Heart right ventricle (tissue), 16 donors: ENCODE results near the gene LARP4B. TPM values are rescaled to one million over a fixed set of nuclear protein-coding genes. Genes with fewer than 3 reads are reported as not detected.
A peak's percentile ranks its signal among the peaks of the same experiment; 100 is the strongest.

ENCODE experiments used
- ATAC-seq, 8 donors: fragments of 200-7000 bp; cut with Tn5 transposase; one replicate each; pipeline ENCODE4 v1.9.1; 2020; ENCODE audit warnings: mild to moderate bottlenecking in 8 of 8, moderate library complexity in 8 of 8, moderate number of reproducible peaks in 1 of 8
- DNase-seq, 2 donors: peaks; one replicate each; pipeline ENCODE4 v3.0.0-alpha.2; 2020
- H3K27ac ChIP-seq, 10 donors: fragments of 200-600 bp; sonication (generic) in 2 of 10; one replicate each; pipeline versions ENCODE4 v1.5.0 to v1.8.0; 2020 to 2022; ENCODE audit warnings: mild to moderate bottlenecking in 3 of 10
- H3K27me3 ChIP-seq, 7 donors: fragments of 200-600 bp; one replicate each; pipeline ENCODE4 v1.8.0; 2021 to 2022; ENCODE audit warnings: mild to moderate bottlenecking in 2 of 7
- H3K36me3 ChIP-seq, 9 donors: fragments of 200-600 bp; sonication (generic) in 1 of 9; one replicate each; pipeline versions ENCODE4 v1.5.0 to v1.8.0; 2020 to 2022; ENCODE audit warnings: mild to moderate bottlenecking in 2 of 9
- H3K4me1 ChIP-seq, 9 donors: fragments of 200-600 bp; sonication (generic) in 1 of 9; one replicate each; pipeline versions ENCODE4 v1.5.0 to v1.8.0; 2020 to 2022; ENCODE audit warnings: mild to moderate bottlenecking in 4 of 9
- H3K4me3 ChIP-seq, 10 donors: fragments of 200-600 bp; sonication (generic) in 2 of 10; one replicate each; pipeline versions ENCODE4 v1.5.0 to v1.8.0; 2020 to 2022; ENCODE audit warnings: mild to moderate bottlenecking in 7 of 10, moderate library complexity in 2 of 10
- H3K9me3 ChIP-seq, 11 donors: fragments of 200-600 bp in 10 of 11; sonication (generic) in 2 of 11; one replicate each; pipeline versions ENCODE4 v1.5.0 to v1.8.0; 2013 to 2022; ENCODE audit warnings: mild to moderate bottlenecking in 2 of 11, control low read depth in 1 of 11, moderate library complexity in 1 of 11
- CTCF ChIP-seq, 9 donors: fragments of 200-600 bp; sonication (generic) in 2 of 9; IDR thresholded peaks; one replicate each; pipeline versions ENCODE4 v1.5.0 to v1.8.0; 2021 to 2022; ENCODE audit warnings: antibody characterized with exemption in 9 of 9, mild to moderate bottlenecking in 5 of 9, moderate library complexity in 1 of 9
- WGBS, 2 donors: extraction: QIAGEN DNeasy Blood & Tissue Kit; methylation state at CpG; one replicate each; pipeline ENCODE4 v1.1.7; 2013; ENCODE audit warnings: inconsistent platforms in 1 of 2; 5-methylcytosine and 5-hydroxymethylcytosine counted together
- intact Hi-C, 10 donors: fragments of 100-400 bp; cut with DNase I; formaldehyde crosslinking; loops; one replicate each; pipeline versions ENCODE4 v1.11.1 to v1.14.2; 2022
- polyA plus RNA-seq, 2 donors: library from polyadenylated mRNA; stranded (reverse); fragments of 200-250 nt; gene quantifications; one replicate each; pipeline ENCODE4 v1.2.3, GENCODE V29; 2013
- total RNA-seq, 10 donors: library from RNA; stranded (reverse); fragmentation: NEBNext Ultra II Directional in 3 of 10; extraction: Animal tissue kit (Norgen Biotek cat#: 25700) in 3 of 10; gene quantifications; one replicate each; pipeline versions ENCODE4 v1.2.1 to v1.2.4, GENCODE V29; 2021 to 2023
- donor health status: Arrhythmogenic right ventricular cardiomyopathy.
- donor health status: ischemic (EF 13 %, LVEDD 7.1; RV severe dilation, severe dysfunction).
- donor health status: healthy with polysubstance abuse.
- donor health status: DM: no; HTN: yes; CAD: no.
- donor health status: DM: no; HTN: no; CAD: no.
- donor health status: ischemic (EF 25% LVEDD 6.9; RV normal size, moderate dysfunction).
- donor health status: ischemic (EF 25% LVEDD 5.7; RV mildly dilated, moderate dysfunction).
- donor health status: healthy.
- donor health status: DM: yes; HTN: yes; CAD: no.
- donor health status: Ischemic cardiomyopathy.
- donor health status: ischemic (EF 35%, LVEDD 5.7; RV mildly dilated, moderate dysfunction).
- donor health status: nonischemic (EF 11% LVEDD 7.7; RV severe dilation, severe dysfunction).
- donor health status: DM: yes; HTN: yes; CAD: no.
- donor health status: PGD.
- donor health status: ischemic (EF 29% LVEDD 5.4; RV normal size, mild dysfunction).
- donor health status: nonischemic (EF 23%, LVEDD 6.1; RV moderate dilation, normal function).

LARP4B gene
- total and polyA plus RNA-seq, 12 donors: 10.6 to 82.6 (median 61.9) TPM

GRCh38 chr10:976316-976715 is 44.8 kb upstream of the LARP4B start:
- H3K27me3 ChIP-seq: no peaks in the 10 kb centered on the region
- WGBS, 2 donors: 93 to 96% methylated on average over 22 of the region's 22 CpGs
- DNase-seq: no peak
- no peaks in the 10 kb centered on the region for H3K36me3 ChIP-seq
- no peak for ATAC-seq
- peaks cover 0 to 42% (median 24%) of the 10 kb centered on the region in 11 donors for H3K9me3 ChIP-seq
- no peak overlapping the region for H3K27ac ChIP-seq
- H3K4me3 ChIP-seq: no peak overlapping the region
- intact Hi-C loops: no loop called here
- no peak for TF ChIP-seq CTCF (IDR thresholded peaks at IDR 0.05)
- peaks cover 0 to 3% (median 0%) of the 10 kb centered on the region in 9 donors for H3K4me1 ChIP-seq

DNA sequence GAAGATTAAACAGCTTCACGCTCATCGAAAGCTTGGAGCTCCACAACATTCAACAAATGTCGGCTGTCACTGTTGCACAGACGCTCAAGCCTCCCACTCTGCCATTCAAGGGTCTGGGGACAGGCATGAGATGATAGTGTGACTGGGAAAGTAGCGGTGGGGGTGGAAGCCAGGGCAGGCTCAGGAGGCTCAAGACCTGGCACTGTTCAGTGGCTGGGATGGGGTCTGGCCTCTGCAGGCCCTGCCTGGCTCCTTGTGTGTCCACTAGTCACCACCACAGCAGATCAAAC is 43.2 kb upstream of the LARP4B start:
- ATAC-seq (peak in 1 of 8 donors; percentile 25), DNase-seq (no peak)
- intact Hi-C loops: no loop called here
- H3K9me3 ChIP-seq: peaks cover 0 to 28% (median 15%) of the 10 kb centered on the region in 11 donors
- H3K27me3 ChIP-seq: no peaks in the 10 kb centered on the region
- 82 to 89% methylated on average over 5 of the region's 5 CpGs for WGBS, 2 donors
- H3K4me3 ChIP-seq: no peak overlapping the region
- peaks cover 0 to 15% (median 4%) of the 10 kb centered on the region in 9 donors for H3K4me1 ChIP-seq
- TF ChIP-seq CTCF (IDR thresholded peaks at IDR 0.05): no peak
- no peaks in the 10 kb centered on the region for H3K36me3 ChIP-seq
- H3K27ac ChIP-seq: no peak overlapping the region

GRCh38 chr10:974038-974784 is 42.7 kb upstream of the LARP4B start:
- no peaks in the 10 kb centered on the region for H3K36me3 ChIP-seq
- no peaks in the 10 kb centered on the region for H3K27me3 ChIP-seq
- no peak overlapping the region for H3K27ac ChIP-seq
- ATAC-seq (no peak), DNase-seq (no peak)
- 67 to 72% methylated on average over 20 of the region's 20 CpGs for WGBS, 2 donors
- no peak for TF ChIP-seq CTCF (IDR thresholded peaks at IDR 0.05)
- intact Hi-C loops: no loop called here
- peaks cover 0 to 23% (median 12%) of the 10 kb centered on the region in 11 donors for H3K9me3 ChIP-seq
- peaks cover 0 to 15% (median 4%) of the 10 kb centered on the region in 9 donors for H3K4me1 ChIP-seq
- no peak overlapping the region for H3K4me3 ChIP-seq

- no peaks in the 10 kb centered on the region for H3K36me3 ChIP-seq
- H3K27me3 ChIP-seq: no peaks in the 10 kb centered on the region
- ATAC-seq (no peak), DNase-seq (no peak)
- intact Hi-C loops: no loop called here
- no peak overlapping the region for H3K27ac ChIP-seq
- no peak for TF ChIP-seq CTCF (IDR thresholded peaks at IDR 0.05)
- no peak overlapping the region for H3K4me3 ChIP-seq
- H3K4me1 ChIP-seq: peaks cover 0 to 15% (median 4%) of the 10 kb centered on the region in 9 donors
- WGBS, 2 donors: 79 to 89% methylated on average over 8 of the region's 8 CpGs
- H3K9me3 ChIP-seq: peaks cover 0 to 10% (median 0%) of the 10 kb centered on the region in 11 donors
Measured at GRCh38 chr10:972763-973162, 41.3 kb upstream of the LARP4B start.
